K562 (cell line): Measurements from ENCODE around the gene ERVK3-1. TPM values are rescaled to one million over a fixed set of nuclear protein-coding genes. Genes with fewer than 3 reads are reported as not detected.

Experiments used
- ARID4B ChIP-seq: sonication (generic); formaldehyde crosslinking; IDR thresholded peaks from 2 replicates; pipeline ENCODE4 v1.8.0; 2022; ENCODE audit warnings: mild to moderate bottlenecking, missing genetic modification reagents
- HDAC8 ChIP-seq: fragments of 450-650 bp; IDR thresholded peaks from 2 replicates; pipeline ENCODE4 v1.6.1; 2016; ENCODE audit warnings: mild to moderate bottlenecking, missing genetic modification characterization, moderate library complexity, missing compliant biosample characterization
- HES1 ChIP-seq: fragments of 450-650 bp; IDR thresholded peaks from 2 replicates; pipeline ENCODE4 v1.6.1; 2016; ENCODE audit warnings: low read depth, mild to moderate bottlenecking, moderate library complexity
- HNRNPH1 ChIP-seq: fragments of 200-400 bp; formaldehyde crosslinking; optimal IDR thresholded peaks from 2 replicates; pipeline ENCODE3; 2017; ENCODE audit warnings: low read depth, mild to moderate bottlenecking, low read length, moderate library complexity
- JUNB ChIP-seq: fragments of 450-650 bp; formaldehyde crosslinking; conservative IDR thresholded peaks from 2 replicates; pipeline ENCODE4 v1.4.0; 2020; ENCODE audit warnings: mild to moderate bottlenecking
- MTA3 ChIP-seq: fragments of 450-650 bp; formaldehyde crosslinking; IDR thresholded peaks from 2 replicates; pipeline ENCODE4 v1.6.1; 2017; ENCODE audit warnings: mild to moderate bottlenecking, borderline replicate concordance
- NFIC ChIP-seq: fragments of 450-650 bp; IDR thresholded peaks from 2 replicates; pipeline ENCODE4 v1.6.1; 2017; ENCODE audit warnings: mild to moderate bottlenecking, inconsistent platforms
- PHF8 ChIP-seq: fragments of 200-600 bp; sonication (generic); IDR thresholded peaks from 2 replicates; pipeline ENCODE4 v1.6.1; 2012; ENCODE audit warnings: mixed run types, mild to moderate bottlenecking, inconsistent platforms, low read length, moderate library complexity, borderline replicate concordance
- PRPF4 ChIP-seq: fragments of 200-400 bp; formaldehyde crosslinking; IDR thresholded peaks from one replicate; pipeline ENCODE4 v1.6.1; 2017; ENCODE audit warnings: low read length, low read depth, mild to moderate bottlenecking; ENCODE audit not compliant: insufficient read depth, poor library complexity, severe bottlenecking
- SMARCA4 ChIP-seq: fragments of 450-650 bp; IDR thresholded peaks from 2 replicates; pipeline ENCODE4 v1.6.1; 2016
- SMC3 ChIP-seq: conservative IDR thresholded peaks from 2 replicates; pipeline ENCODE4 v1.6.1; 2011; ENCODE audit warnings: low read depth, low read length, improper control_type of control experiment; ENCODE audit not compliant: insufficient read depth
- ZBTB11 ChIP-seq, 3 experiments: fragments of 200-800 bp in 1 of 3; fragments of 250-450 bp in 1 of 3; fragments of 450-650 bp in 1 of 3; sonication (Bioruptor Pico) in 1 of 3; sonication (Bioruptor generic) in 1 of 3; formaldehyde crosslinking in 1 of 3; IDR thresholded peaks; 2 replicates each; pipeline versions ENCODE4 v1.6.1 to v1.8.0; 2016 to 2022; ENCODE audit warnings: mild to moderate bottlenecking in 2 of 3, missing genetic modification characterization in 2 of 3, missing compliant biosample characterization in 1 of 3, moderate library complexity in 1 of 3
- ZNF830 ChIP-seq: fragments of 250-450 bp; sonication (Bioruptor Pico); IDR thresholded peaks from 2 replicates; pipeline ENCODE4 v1.5.0; 2021; ENCODE audit warnings: mild to moderate bottlenecking
- polyA plus RNA-seq, 8 experiments: library from polyadenylated mRNA; depleted of rRNA in 4 of 8; stranded (reverse) in 5 of 8; unstranded in 3 of 8; fragments of >200 nt; fragmentation: Nextera tagmentation in 2 of 8; fragmentation: Illumina TruSeq in 1 of 8; extraction: Ambion mirVana in 2 of 8; extraction: Trizol in 1 of 8; gene quantifications; 2 replicates each; pipeline versions ENCODE4 v1.2.1 to v1.2.3, GENCODE V29; 2011 to 2014; ENCODE audit warnings: inconsistent platforms in 1 of 8, missing spikeins in 1 of 8
- total RNA-seq, 7 experiments: library from RNA; depleted of rRNA in 6 of 7; stranded (reverse); fragments of >200 nt in 6 of 7; fragmentation: Illumina TruSeq in 2 of 7; extraction: Trizol in 2 of 7; gene quantifications; 2 replicates each; pipeline versions ENCODE4 v1.2.1 to v1.2.3, GENCODE V29; 2011 to 2021; ENCODE audit warnings: low replicate concordance in 1 of 7
- TF ChIP-seq, protein P1 (sequence below): fragments of 450-650 bp; formaldehyde crosslinking; IDR thresholded peaks from 2 replicates; pipeline ENCODE4 v1.4.0; 2020; ENCODE audit warnings: mild to moderate bottlenecking, moderate library complexity
- TF ChIP-seq, protein P2 (sequence below): fragments of 250-450 bp; sonication (Bioruptor Pico); IDR thresholded peaks from 2 replicates; pipeline ENCODE4 v1.9.0; 2021; ENCODE audit warnings: mild to moderate bottlenecking

The ERVK3-1 gene
- total and polyA plus RNA-seq, 9 of the 15 experiments (the other 6 are each of a cell fraction or from before 2014, with no cell fraction given) = 87.6 to 299 (median 119) TPM

DNA sequence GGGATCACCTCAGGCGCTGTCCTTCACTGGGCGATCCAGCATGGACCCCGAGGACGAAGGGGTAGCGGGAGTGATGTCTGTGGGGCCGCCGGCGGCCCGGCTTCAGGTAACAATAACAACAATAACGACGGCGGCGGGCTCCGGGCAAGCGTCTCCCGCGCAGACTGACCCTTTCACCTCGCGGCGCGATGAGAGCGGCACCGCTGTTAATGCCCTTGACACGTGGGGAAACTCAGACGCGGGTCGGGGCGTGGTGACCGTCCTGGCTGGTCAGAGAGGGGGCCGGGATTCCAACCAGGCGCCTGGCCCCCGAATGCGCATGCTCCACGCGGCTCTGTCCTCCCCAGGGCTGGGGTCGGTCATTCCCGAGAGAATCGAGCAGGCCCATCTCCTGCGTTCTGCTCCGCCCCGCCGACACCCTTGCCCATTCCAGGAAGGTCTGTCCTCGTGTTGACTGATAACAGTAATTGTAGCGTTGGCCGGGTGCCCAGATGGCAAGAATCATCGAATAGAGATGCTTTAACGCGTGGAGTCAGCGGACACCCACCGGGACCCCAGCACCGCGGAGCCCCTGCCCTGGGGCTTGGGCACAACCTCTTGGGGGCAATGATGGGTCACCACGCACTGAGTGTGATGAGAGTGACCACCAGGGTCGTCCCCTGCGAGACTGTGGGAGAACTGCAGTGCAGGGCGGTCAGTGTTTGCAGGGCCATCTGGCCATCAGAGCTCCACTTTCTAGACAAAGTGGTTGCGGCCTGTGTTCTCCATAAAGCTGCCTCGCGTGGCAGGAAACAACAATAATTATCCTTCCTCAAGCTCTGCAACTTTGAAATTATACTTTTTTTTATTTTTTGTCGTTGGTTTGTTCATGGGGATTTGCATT lies 25.9 kb upstream of the ERVK3-1 start (continued):
- TF ChIP-seq NFIC = peak; percentile 96
- no peak for TF ChIP-seq HES1
- no peak for TF ChIP-seq HDAC8
- peak; percentile 83 for TF ChIP-seq PHF8
- TF ChIP-seq HNRNPH1 = no peak
- peak; percentile 57 for TF ChIP-seq SMARCA4
- TF ChIP-seq MTA3 = no peak
- TF ChIP-seq ZNF830 (CRISPR knock-in tag) = 0 out of 2 replicates have a peak, but pooled peaks have one; percentile 75
- 0 out of 2 replicates have a peak, but pooled peaks have one; percentile 51 for TF ChIP-seq ARID4B (CRISPR knock-in tag)
- TF ChIP-seq SMC3 = no peak
- TF ChIP-seq, protein P1, sequence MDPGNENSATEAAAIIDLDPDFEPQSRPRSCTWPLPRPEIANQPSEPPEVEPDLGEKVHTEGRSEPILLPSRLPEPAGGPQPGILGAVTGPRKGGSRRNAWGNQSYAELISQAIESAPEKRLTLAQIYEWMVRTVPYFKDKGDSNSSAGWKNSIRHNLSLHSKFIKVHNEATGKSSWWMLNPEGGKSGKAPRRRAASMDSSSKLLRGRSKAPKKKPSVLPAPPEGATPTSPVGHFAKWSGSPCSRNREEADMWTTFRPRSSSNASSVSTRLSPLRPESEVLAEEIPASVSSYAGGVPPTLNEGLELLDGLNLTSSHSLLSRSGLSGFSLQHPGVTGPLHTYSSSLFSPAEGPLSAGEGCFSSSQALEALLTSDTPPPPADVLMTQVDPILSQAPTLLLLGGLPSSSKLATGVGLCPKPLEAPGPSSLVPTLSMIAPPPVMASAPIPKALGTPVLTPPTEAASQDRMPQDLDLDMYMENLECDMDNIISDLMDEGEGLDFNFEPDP (CRISPR knock-in tag) = no peak
- no peak for TF ChIP-seq JUNB (CRISPR knock-in tag)
- TF ChIP-seq, protein P2, sequence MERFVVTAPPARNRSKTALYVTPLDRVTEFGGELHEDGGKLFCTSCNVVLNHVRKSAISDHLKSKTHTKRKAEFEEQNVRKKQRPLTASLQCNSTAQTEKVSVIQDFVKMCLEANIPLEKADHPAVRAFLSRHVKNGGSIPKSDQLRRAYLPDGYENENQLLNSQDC = no peak
- TF ChIP-seq ZBTB11 (CRISPR knock-in tag; IDR thresholded peaks at IDR 0.05) = 0 out of 6 replicates have a peak, but pooled peaks of 1 of the 3 experiments have one; percentile 10
- TF ChIP-seq PRPF4 = no peak
